IMR-90 (cell line): Measurements from ENCODE around the gene KRT1. TPM values are rescaled to one million over a fixed set of nuclear protein-coding genes. Genes with fewer than 3 reads are reported as not detected.

Experiments used
- ATAC-seq: fragments of 200-7000 bp; cut with Tn5 transposase; 2 replicates; pipeline ENCODE4 v1.9.1; 2020; ENCODE audit warnings: low read depth, mild to moderate bottlenecking, moderate library complexity
- BruUV-seq: library from RNA; stranded (reverse); fragments of 400-500 nt; replicated peaks from 2 replicates; lab custom pipeline; 2021; lab: Mats Ljungman, UMichigan
- CTCF ChIA-PET: fragments of 300-600 bp; formaldehyde crosslinking; extraction: SDS; loops from one replicate; lab custom pipeline; 2021; ENCODE audit warnings: antibody characterized with exemption; lab: Yijun Ruan, JAX
- POLR2A ChIA-PET: fragments of 300-600 bp; sonication (Branson Sonifier 250); formaldehyde crosslinking; loops from one replicate; lab custom pipeline; 2022; ENCODE audit warnings: antibody characterized with exemption; ENCODE audit not compliant: unreplicated experiment; lab: Charles Lee
- DNase-seq: peaks from one replicate; pipeline ENCODE4 v3.0.0; 2013
- H2AFZ ChIP-seq: replicated peaks from 2 replicates; pipeline ENCODE3; 2013; ENCODE audit warnings: low read length, mild to moderate bottlenecking; ENCODE audit not compliant: poor library complexity
- H2AK5ac ChIP-seq: 2 replicates; pipeline ENCODE4 v1.6.1; 2013; ENCODE audit warnings: low read depth, low read length, inconsistent platforms
- H2AK9ac ChIP-seq: replicated peaks from 2 replicates; pipeline ENCODE3; 2013; ENCODE audit warnings: mild to moderate bottlenecking, low read depth, low read length, moderate library complexity; ENCODE audit not compliant: poor library complexity
- H2BK120ac ChIP-seq: 2 replicates; pipeline ENCODE4 v1.6.1; 2013; ENCODE audit warnings: low read depth, low read length, inconsistent platforms
- H2BK15ac ChIP-seq: 3 replicates; pipeline ENCODE4 v1.6.1; 2013; ENCODE audit warnings: low read depth, low read length, inconsistent platforms
- H2BK20ac ChIP-seq: 2 replicates; pipeline ENCODE4 v1.6.1; 2013; ENCODE audit warnings: low read depth, mild to moderate bottlenecking, inconsistent platforms, low read length, moderate library complexity
- H2BK5ac ChIP-seq: 2 replicates; pipeline ENCODE4 v1.6.1; 2013; ENCODE audit warnings: mild to moderate bottlenecking, low read depth, low read length, inconsistent platforms; ENCODE audit not compliant: poor library complexity, severe bottlenecking
- H3K14ac ChIP-seq: replicated peaks from 2 replicates; pipeline ENCODE4 v1.6.1; 2013; ENCODE audit warnings: low read depth, low read length, inconsistent platforms
- H3K18ac ChIP-seq: 2 replicates; pipeline ENCODE4 v1.6.1; 2013; ENCODE audit warnings: low read depth, low read length, control low read depth
- H3K23ac ChIP-seq: 2 replicates; pipeline ENCODE4 v1.6.1; 2013; ENCODE audit warnings: low read depth, low read length, inconsistent platforms
- H3K27ac ChIP-seq: 2 replicates; pipeline ENCODE4 v1.5.1; 2013; ENCODE audit warnings: mild to moderate bottlenecking, control low read depth, low read length; ENCODE audit not compliant: insufficient read depth
- H3K27me3 ChIP-seq: 2 replicates; pipeline ENCODE4 v1.6.1; 2013; ENCODE audit warnings: low read length; ENCODE audit not compliant: control insufficient read depth, insufficient read depth
- H3K36me3 ChIP-seq: 2 replicates; pipeline ENCODE4 v1.6.1; 2013; ENCODE audit warnings: low read length, mixed read lengths; ENCODE audit not compliant: control insufficient read depth, insufficient read depth
- H3K4ac ChIP-seq: 2 replicates; pipeline ENCODE4 v1.6.1; 2013; ENCODE audit warnings: low read depth, low read length, inconsistent platforms
- H3K4me1 ChIP-seq: 2 replicates; pipeline ENCODE4 v1.6.1; 2013; ENCODE audit warnings: low read length, mixed read lengths; ENCODE audit not compliant: control insufficient read depth, insufficient read depth
- H3K4me2 ChIP-seq: 2 replicates; pipeline ENCODE4 v1.6.1; 2013; ENCODE audit warnings: low read depth, mild to moderate bottlenecking, control low read depth, low read length, moderate library complexity
- H3K4me3 ChIP-seq: 2 replicates; pipeline ENCODE4 v1.5.1; 2013; ENCODE audit warnings: low read depth, mild to moderate bottlenecking, control low read depth, low read length, moderate library complexity; ENCODE audit not compliant: insufficient read depth
- H3K56ac ChIP-seq: 2 replicates; pipeline ENCODE4 v1.6.1; 2013; ENCODE audit warnings: low read length, inconsistent platforms; ENCODE audit not compliant: insufficient read depth; ENCODE audit errors: extremely low read depth
- H3K79me1 ChIP-seq, 2 experiments: 2 replicates each; pipeline ENCODE4 v1.6.1; 2013; ENCODE audit warnings: low read length in 2 of 2, inconsistent platforms in 1 of 2, low read depth in 1 of 2
- H3K9ac ChIP-seq: 2 replicates; pipeline ENCODE4 v1.6.1; 2013; ENCODE audit warnings: low read depth, low read length, control low read depth
- H3K9me1 ChIP-seq: 2 replicates; pipeline ENCODE4 v1.6.1; 2013; ENCODE audit warnings: low read length, inconsistent platforms; ENCODE audit not compliant: insufficient read depth
- H3K9me3 ChIP-seq: 2 replicates; pipeline ENCODE4 v1.6.1; 2013; ENCODE audit warnings: low read length; ENCODE audit not compliant: control insufficient read depth, insufficient read depth
- H4K20me1 ChIP-seq: 2 replicates; pipeline ENCODE4 v1.6.1; 2013; ENCODE audit warnings: low read length, inconsistent platforms; ENCODE audit not compliant: insufficient read depth
- H4K5ac ChIP-seq: 2 replicates; pipeline ENCODE4 v1.6.1; 2013; ENCODE audit warnings: mild to moderate bottlenecking, low read depth, low read length, control low read depth
- H4K8ac ChIP-seq, 2 experiments: 2 replicates each; pipeline ENCODE4 v1.6.1; 2013; ENCODE audit warnings: low read depth in 2 of 2, low read length in 2 of 2, control low read depth in 1 of 2, inconsistent platforms in 1 of 2
- H4K91ac ChIP-seq: 2 replicates; pipeline ENCODE4 v1.6.1; 2013; ENCODE audit warnings: low read depth, low read length, inconsistent platforms; ENCODE audit not compliant: insufficient read depth
- CHD1 ChIP-seq: IDR thresholded peaks from 2 replicates; pipeline ENCODE4 v1.6.1; 2012; ENCODE audit warnings: low read depth, low read length, improper control_type of control experiment
- MAZ ChIP-seq: IDR thresholded peaks from 2 replicates; pipeline ENCODE4 v1.6.1; 2012; ENCODE audit warnings: low read depth, mild to moderate bottlenecking, low read length, improper control_type of control experiment, moderate library complexity, borderline replicate concordance
- MXI1 ChIP-seq: IDR thresholded peaks from 2 replicates; pipeline ENCODE4 v1.6.1; 2012; ENCODE audit warnings: low read depth, mild to moderate bottlenecking, low read length, moderate library complexity, borderline replicate concordance
- RAD21 ChIP-seq: IDR thresholded peaks from 2 replicates; pipeline ENCODE4 v1.6.1; 2012; ENCODE audit warnings: low read length, improper control_type of control experiment
- SMC3 ChIP-seq: fragments of 150-350 bp; IDR thresholded peaks from 2 replicates; pipeline ENCODE4 v1.6.1; 2016; ENCODE audit warnings: low read depth, mild to moderate bottlenecking, antibody characterized with exemption, low read length, moderate library complexity
- WGBS, 2 experiments: methylation state at CpG; one replicate each; pipeline versions ENCODE4 v1.1.5 to v1.1.7; 2013; ENCODE audit warnings: missing lambda C conversion rate in 2 of 2; ENCODE audit not compliant: insufficient read length in 1 of 2; ENCODE audit errors: extremely low coverage in 2 of 2; 5-methylcytosine and 5-hydroxymethylcytosine counted together
- dilution Hi-C: fragments of 300-500 bp; cut with HindIII; formaldehyde crosslinking; loops from one replicate; pipeline ENCODE4 v1.14.3; 2018; ENCODE audit warnings: low sequenced_read_pairs; ENCODE audit not compliant: unreplicated experiment
- in situ Hi-C: fragments of 300-500 bp; cut with MboI; formaldehyde crosslinking; loops from 3 replicates; pipeline ENCODE4 v1.14.3; 2019; ENCODE audit warnings: low sequenced_read_pairs, inconsistent platforms, mixed read lengths
- intact Hi-C: fragments of 100-400 bp; cut with micrococcal nuclease; formaldehyde crosslinking; loops from 2 replicates; pipeline ENCODE4 v1.10.0; 2022
- polyA plus RNA-seq, 3 experiments: library from polyadenylated mRNA; depleted of rRNA; stranded (reverse); fragments of >200 nt; gene quantifications; 2 replicates each; pipeline ENCODE4 v1.2.3, GENCODE V29; 2012; ENCODE audit warnings: low replicate concordance in 1 of 3
- total RNA-seq: library from RNA; depleted of rRNA; stranded (reverse); fragments of >200 nt; gene quantifications from 2 replicates; pipeline ENCODE4 v1.2.3, GENCODE V29; 2012
- TF ChIP-seq, protein P1 (sequence below): fragments of 150-350 bp; IDR thresholded peaks from 2 replicates; pipeline ENCODE4 v1.6.1; 2016; ENCODE audit warnings: low read depth, mild to moderate bottlenecking, low read length, moderate library complexity, borderline replicate concordance
- TF ChIP-seq, protein P2 (sequence below): fragments of 150-350 bp; IDR thresholded peaks from 2 replicates; pipeline ENCODE4 v1.6.1; 2017; ENCODE audit warnings: mild to moderate bottlenecking, antibody characterized with exemption, low read length, low read depth

KRT1 gene
- total and polyA plus RNA-seq, 2 of the 4 experiments (the other 2 are of a cell fraction): not detected

DNA sequence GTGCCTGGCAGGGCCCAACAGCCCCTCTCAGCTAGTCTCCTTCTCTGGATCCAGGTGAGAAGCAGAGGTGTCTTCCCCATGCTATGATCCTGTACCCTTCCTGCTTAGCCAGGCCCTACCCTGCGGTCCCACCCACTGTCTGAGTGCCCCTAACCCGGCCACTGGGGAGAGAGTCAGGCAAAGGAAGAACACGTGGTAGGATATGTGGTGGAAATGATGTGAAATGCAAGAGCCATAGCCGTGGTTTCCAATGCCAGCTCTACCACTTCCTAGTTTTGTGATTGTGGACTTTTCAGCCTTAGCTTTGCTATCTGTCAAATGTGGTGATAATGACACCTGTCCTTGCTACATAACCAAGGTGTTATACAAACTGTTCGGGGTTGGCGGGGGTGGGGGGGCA, 44.0 kb downstream of the KRT1 start:
- DNase-seq: no peak
- no CpG with 5 or more reads among the region's 6 CpGs for WGBS, 2 experiments
- dilution Hi-C loops (no loop called here), intact Hi-C loops (no loop called here), in situ Hi-C loops (no loop called here)
- H3K27me3 ChIP-seq: peaks cover 8% of the 10 kb centered on the region
- no peak overlapping the region for H2AK5ac ChIP-seq
- no peak overlapping the region for H3K18ac ChIP-seq
- H4K20me1 ChIP-seq: no peaks in the 10 kb centered on the region; the same call in 1 of the 2 replicates
- TF ChIP-seq, protein P1, sequence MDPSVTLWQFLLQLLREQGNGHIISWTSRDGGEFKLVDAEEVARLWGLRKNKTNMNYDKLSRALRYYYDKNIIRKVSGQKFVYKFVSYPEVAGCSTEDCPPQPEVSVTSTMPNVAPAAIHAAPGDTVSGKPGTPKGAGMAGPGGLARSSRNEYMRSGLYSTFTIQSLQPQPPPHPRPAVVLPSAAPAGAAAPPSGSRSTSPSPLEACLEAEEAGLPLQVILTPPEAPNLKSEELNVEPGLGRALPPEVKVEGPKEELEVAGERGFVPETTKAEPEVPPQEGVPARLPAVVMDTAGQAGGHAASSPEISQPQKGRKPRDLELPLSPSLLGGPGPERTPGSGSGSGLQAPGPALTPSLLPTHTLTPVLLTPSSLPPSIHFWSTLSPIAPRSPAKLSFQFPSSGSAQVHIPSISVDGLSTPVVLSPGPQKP: no peak
- TF ChIP-seq, protein P2, sequence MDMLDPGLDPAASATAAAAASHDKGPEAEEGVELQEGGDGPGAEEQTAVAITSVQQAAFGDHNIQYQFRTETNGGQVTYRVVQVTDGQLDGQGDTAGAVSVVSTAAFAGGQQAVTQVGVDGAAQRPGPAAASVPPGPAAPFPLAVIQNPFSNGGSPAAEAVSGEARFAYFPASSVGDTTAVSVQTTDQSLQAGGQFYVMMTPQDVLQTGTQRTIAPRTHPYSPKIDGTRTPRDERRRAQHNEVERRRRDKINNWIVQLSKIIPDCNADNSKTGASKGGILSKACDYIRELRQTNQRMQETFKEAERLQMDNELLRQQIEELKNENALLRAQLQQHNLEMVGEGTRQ: no peak
- TF ChIP-seq RAD21 (no peak), CHD1 (no peak), SMC3 (no peak), MAZ (no peak), MXI1 (no peak)
- no peak overlapping the region for H2AFZ ChIP-seq
- no TSS peak for BruUV-seq
- H3K23ac ChIP-seq: no peak overlapping the region
- no peak overlapping the region for H4K91ac ChIP-seq
- H3K36me3 ChIP-seq: no peaks in the 10 kb centered on the region
- no peak overlapping the region for H2BK120ac ChIP-seq
- no peak overlapping the region for H4K8ac ChIP-seq
- H3K4me3 ChIP-seq: no peak overlapping the region
- no peak for ATAC-seq
- no peak overlapping the region for H3K14ac ChIP-seq
- POLR2A ChIA-PET: no interaction called here
- no peak overlapping the region for H3K4ac ChIP-seq
- no peaks in the 10 kb centered on the region for H3K9me3 ChIP-seq
- no peak overlapping the region for H3K9ac ChIP-seq
- no peaks in the 10 kb centered on the region for H3K9me1 ChIP-seq
- no peak overlapping the region for H3K4me2 ChIP-seq
- no peak overlapping the region for H2AK9ac ChIP-seq
- H2BK5ac ChIP-seq: no peak overlapping the region
- H3K27ac ChIP-seq: no peak overlapping the region
- H3K4me1 ChIP-seq: no peaks in the 10 kb centered on the region
- no peaks in the 10 kb centered on the region for H3K79me1 ChIP-seq
- H2BK15ac ChIP-seq: no peak overlapping the region
- H3K56ac ChIP-seq: no peak overlapping the region
- H2BK20ac ChIP-seq: no peak overlapping the region
- no peak overlapping the region for H4K5ac ChIP-seq
- CTCF ChIA-PET: no interaction called here
